ENCODE measurements around the gene ADAM23. TPM values are rescaled to one million over a fixed set of nuclear protein-coding genes. Genes with fewer than 3 reads are reported as not detected.

ADAM23 gene
- total RNA-seq, 1 experiment from 2014 or later: not detected

GRCh38 chr2:206474099-206474498 is 30.8 kb downstream of the ADAM23 start:
- Histone ChIP-seq H3K4me3 (ENCODE audit: low read length) (no peak overlapping the region), H3K79me2 (ENCODE audit: low read length) (no peaks in the 10 kb centered on the region), H3K9me3 (ENCODE audit: low read length) (no peaks in the 10 kb centered on the region), H3K36me3 (ENCODE audit: insufficient read depth, low read length) (no peaks in the 10 kb centered on the region), H3K4me1 (ENCODE audit: low read length) (no peaks in the 10 kb centered on the region), H3K9ac (ENCODE audit: low read length) (no peak overlapping the region), H2AFZ (ENCODE audit: low read length) (no peak overlapping the region), H3K4me2 (ENCODE audit: low read depth, low read length, poor library complexity, severe bottlenecking) (no peak overlapping the region), H3K27me3 (ENCODE audit: low read length) (no peaks in the 10 kb centered on the region), H4K20me1 (ENCODE audit: insufficient read depth, low read depth, low read length) (no peaks in the 10 kb centered on the region), H3K27ac (ENCODE audit: low read length) (no peak overlapping the region), H3K9me2 (replicated peaks; ENCODE audit: insufficient read depth, low read length) (no peaks in the 10 kb centered on the region)
- no peak for DNase-seq

DNA sequence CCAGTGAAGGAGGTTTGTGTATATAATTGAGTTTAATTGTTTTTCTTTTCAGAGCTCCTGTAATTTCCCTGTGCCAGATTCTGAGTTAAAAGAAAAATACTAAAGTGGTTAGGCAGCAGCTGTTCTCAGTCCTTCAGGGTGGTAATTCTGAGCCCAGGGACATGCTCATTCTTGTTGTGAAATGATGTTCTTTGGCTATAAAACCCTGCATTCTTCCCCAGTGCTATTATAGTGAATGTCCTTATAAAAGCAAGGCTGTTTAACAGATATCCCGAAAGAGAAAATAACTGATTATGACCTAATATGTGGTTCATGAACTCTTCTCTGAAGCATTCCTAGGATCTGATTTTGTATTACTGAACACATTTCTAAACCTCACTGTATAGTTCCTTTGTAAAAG is 34.0 kb downstream of the ADAM23 start:
- H3K27me3 ChIP-seq (ENCODE audit: low read length): no peaks in the 10 kb centered on the region
- H3K9me2 ChIP-seq (replicated peaks; ENCODE audit: insufficient read depth, low read length): no peaks in the 10 kb centered on the region

GRCh38 chr2:206478340-206478739 is 35.0 kb downstream of the ADAM23 start:
- Histone ChIP-seq H3K4me1 (ENCODE audit: low read length) (no peaks in the 10 kb centered on the region), H3K9me3 (ENCODE audit: low read length) (no peaks in the 10 kb centered on the region), H2AFZ (ENCODE audit: low read length) (no peak overlapping the region), H4K20me1 (ENCODE audit: insufficient read depth, low read depth, low read length) (no peaks in the 10 kb centered on the region), H3K27ac (ENCODE audit: low read length) (no peak overlapping the region), H3K4me3 (ENCODE audit: low read length) (no peak overlapping the region), H3K27me3 (ENCODE audit: low read length) (no peaks in the 10 kb centered on the region), H3K4me2 (ENCODE audit: low read depth, low read length, poor library complexity, severe bottlenecking) (no peak overlapping the region), H3K36me3 (ENCODE audit: insufficient read depth, low read length) (no peaks in the 10 kb centered on the region), H3K9me2 (replicated peaks; ENCODE audit: insufficient read depth, low read length) (no peaks in the 10 kb centered on the region), H3K9ac (ENCODE audit: low read length) (no peak overlapping the region), H3K79me2 (ENCODE audit: low read length) (no peaks in the 10 kb centered on the region)
- DNase-seq: no peak

More for the DNA sequence above, 34.0 kb downstream of the ADAM23 start:
- no peak overlapping the region for H2AFZ ChIP-seq (ENCODE audit: low read length)
- no peak overlapping the region for H3K4me3 ChIP-seq (ENCODE audit: low read length)
- H3K9ac ChIP-seq (ENCODE audit: low read length): no peak overlapping the region
- no peak overlapping the region for H3K27ac ChIP-seq (ENCODE audit: low read length)
- H3K79me2 ChIP-seq (ENCODE audit: low read length): no peaks in the 10 kb centered on the region
- DNase-seq: no peak
- H3K4me2 ChIP-seq (ENCODE audit: low read depth, low read length, poor library complexity, severe bottlenecking): no peak overlapping the region
- H3K9me3 ChIP-seq (ENCODE audit: low read length): no peaks in the 10 kb centered on the region
- H4K20me1 ChIP-seq (ENCODE audit: insufficient read depth, low read depth, low read length): no peaks in the 10 kb centered on the region
- no peaks in the 10 kb centered on the region for H3K36me3 ChIP-seq (ENCODE audit: insufficient read depth, low read length)
- no peaks in the 10 kb centered on the region for H3K4me1 ChIP-seq (ENCODE audit: low read length)

DNA sequence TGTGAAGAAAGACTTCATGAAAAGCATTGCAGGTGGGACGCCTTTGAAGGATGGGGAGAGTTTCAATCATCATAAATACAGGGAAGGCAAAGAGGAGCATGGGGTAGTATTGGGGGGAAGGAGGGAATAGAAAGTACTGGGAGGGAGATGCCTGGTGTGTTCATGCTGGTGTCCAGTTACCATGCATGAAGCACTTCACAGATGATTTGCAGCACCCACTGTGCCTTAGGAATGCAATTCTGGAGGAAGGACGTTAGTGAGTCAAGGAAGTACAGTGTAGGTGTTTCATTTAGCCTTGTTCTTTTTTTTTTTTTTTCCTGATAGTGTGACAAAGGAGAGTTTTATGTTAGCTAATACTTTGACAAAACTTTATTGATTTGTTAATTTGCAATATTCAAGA is 36.8 kb downstream of the ADAM23 start:
- Histone ChIP-seq H3K27ac (ENCODE audit: low read length) (no peak overlapping the region), H3K36me3 (ENCODE audit: insufficient read depth, low read length) (no peaks in the 10 kb centered on the region), H3K4me2 (ENCODE audit: low read depth, low read length, poor library complexity, severe bottlenecking) (no peak overlapping the region), H3K9ac (ENCODE audit: low read length) (no peak overlapping the region), H2AFZ (ENCODE audit: low read length) (no peak overlapping the region), H3K9me3 (ENCODE audit: low read length) (no peaks in the 10 kb centered on the region), H3K9me2 (replicated peaks; ENCODE audit: insufficient read depth, low read length) (no peaks in the 10 kb centered on the region), H3K4me1 (ENCODE audit: low read length) (no peaks in the 10 kb centered on the region), H3K79me2 (ENCODE audit: low read length) (no peaks in the 10 kb centered on the region), H3K27me3 (ENCODE audit: low read length) (no peaks in the 10 kb centered on the region), H4K20me1 (ENCODE audit: insufficient read depth, low read depth, low read length) (no peaks in the 10 kb centered on the region), H3K4me3 (ENCODE audit: low read length) (no peak overlapping the region)
- DNase-seq: no peak

DNA sequence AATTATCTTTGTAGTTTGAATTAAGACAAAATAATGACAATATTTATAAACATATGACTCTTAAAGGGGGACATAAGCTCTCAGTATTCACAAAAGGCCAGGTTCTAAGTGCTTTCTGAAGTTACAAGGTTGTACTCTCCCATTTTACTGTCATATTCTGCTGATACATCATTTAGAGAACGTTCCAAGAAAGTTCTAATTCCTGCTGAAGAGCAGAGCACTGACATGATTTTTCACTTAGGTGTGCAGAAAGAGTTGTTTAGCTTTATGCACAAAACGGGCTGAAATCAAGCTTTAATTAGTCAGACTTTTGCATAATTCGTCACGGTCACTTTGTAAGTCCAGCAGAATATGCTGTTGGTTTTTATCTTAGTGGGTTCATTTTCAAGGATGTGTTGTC is 37.3 kb downstream of the ADAM23 start:
- Histone ChIP-seq H3K4me1 (ENCODE audit: low read length) (no peaks in the 10 kb centered on the region), H3K27ac (ENCODE audit: low read length) (no peak overlapping the region), H3K9me2 (replicated peaks; ENCODE audit: insufficient read depth, low read length) (no peaks in the 10 kb centered on the region), H3K4me3 (ENCODE audit: low read length) (no peak overlapping the region), H3K9ac (ENCODE audit: low read length) (no peak overlapping the region), H3K4me2 (ENCODE audit: low read depth, low read length, poor library complexity, severe bottlenecking) (no peak overlapping the region), H2AFZ (ENCODE audit: low read length) (no peak overlapping the region), H3K9me3 (ENCODE audit: low read length) (no peaks in the 10 kb centered on the region), H3K36me3 (ENCODE audit: insufficient read depth, low read length) (no peaks in the 10 kb centered on the region), H3K27me3 (ENCODE audit: low read length) (no peaks in the 10 kb centered on the region), H3K79me2 (ENCODE audit: low read length) (no peaks in the 10 kb centered on the region), H4K20me1 (ENCODE audit: insufficient read depth, low read depth, low read length) (no peaks in the 10 kb centered on the region)
- DNase-seq: no peak

GRCh38 chr2:206481056-206481455 is 37.7 kb downstream of the ADAM23 start:
- Histone ChIP-seq H3K27ac (ENCODE audit: low read length) (no peak overlapping the region), H3K4me2 (ENCODE audit: low read depth, low read length, poor library complexity, severe bottlenecking) (no peak overlapping the region), H3K36me3 (ENCODE audit: insufficient read depth, low read length) (no peaks in the 10 kb centered on the region)

GRCh38 chr2:206482123-206482522 is 38.8 kb downstream of the ADAM23 start:
- H3K9me3 ChIP-seq (ENCODE audit: low read length): no peaks in the 10 kb centered on the region
- H3K9ac ChIP-seq (ENCODE audit: low read length): no peak overlapping the region

More at GRCh38 chr2:206481056-206481455, 37.7 kb downstream of the ADAM23 start:
- no peak overlapping the region for H3K4me3 ChIP-seq (ENCODE audit: low read length)
- H3K9me2 ChIP-seq (replicated peaks; ENCODE audit: insufficient read depth, low read length): no peaks in the 10 kb centered on the region
- H3K9me3 ChIP-seq (ENCODE audit: low read length): no peaks in the 10 kb centered on the region
- H3K9ac ChIP-seq (ENCODE audit: low read length): no peak overlapping the region
- H3K4me1 ChIP-seq (ENCODE audit: low read length): no peaks in the 10 kb centered on the region
- no peak for DNase-seq
- no peak overlapping the region for H2AFZ ChIP-seq (ENCODE audit: low read length)
- no peaks in the 10 kb centered on the region for H3K79me2 ChIP-seq (ENCODE audit: low read length)
- no peaks in the 10 kb centered on the region for H3K27me3 ChIP-seq (ENCODE audit: low read length)
- H4K20me1 ChIP-seq (ENCODE audit: insufficient read depth, low read depth, low read length): no peaks in the 10 kb centered on the region

DNA sequence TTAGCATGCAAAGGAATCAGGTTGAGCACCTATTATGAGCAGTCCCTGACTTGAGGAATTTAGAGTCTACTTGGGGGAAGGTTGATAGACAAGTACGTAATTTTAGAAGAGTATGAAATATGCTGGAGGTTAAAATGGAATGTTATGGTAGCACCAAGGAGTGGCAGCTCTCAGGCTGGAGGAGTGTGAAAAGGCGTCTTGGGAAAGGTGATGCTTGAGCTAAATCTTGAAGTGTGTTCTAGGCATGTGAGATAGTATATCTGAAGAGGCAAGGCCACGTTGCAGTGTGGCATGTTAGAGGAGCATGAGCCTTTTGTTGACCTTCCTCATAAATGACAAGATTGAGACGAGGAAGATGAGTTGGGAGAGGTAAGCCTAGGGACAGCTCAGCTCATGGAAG is 39.3 kb downstream of the ADAM23 start:
- H3K9me3 ChIP-seq (ENCODE audit: low read length): no peaks in the 10 kb centered on the region
- no peaks in the 10 kb centered on the region for H3K4me1 ChIP-seq (ENCODE audit: low read length)
- no peak for DNase-seq
- H3K4me2 ChIP-seq (ENCODE audit: low read depth, low read length, poor library complexity, severe bottlenecking): no peak overlapping the region
- no peak overlapping the region for H2AFZ ChIP-seq (ENCODE audit: low read length)
- no peaks in the 10 kb centered on the region for H3K27me3 ChIP-seq (ENCODE audit: low read length)
- H3K36me3 ChIP-seq (ENCODE audit: insufficient read depth, low read length): no peaks in the 10 kb centered on the region
- H3K9me2 ChIP-seq (replicated peaks; ENCODE audit: insufficient read depth, low read length): no peaks in the 10 kb centered on the region
- no peak overlapping the region for H3K4me3 ChIP-seq (ENCODE audit: low read length)
- no peak overlapping the region for H3K27ac ChIP-seq (ENCODE audit: low read length)
- no peaks in the 10 kb centered on the region for H3K79me2 ChIP-seq (ENCODE audit: low read length)
- no peaks in the 10 kb centered on the region for H4K20me1 ChIP-seq (ENCODE audit: insufficient read depth, low read depth, low read length)
- H3K9ac ChIP-seq (ENCODE audit: low read length): no peak overlapping the region

More at GRCh38 chr2:206482123-206482522, 38.8 kb downstream of the ADAM23 start:
- Histone ChIP-seq H3K27me3 (ENCODE audit: low read length) (no peaks in the 10 kb centered on the region), H3K4me1 (ENCODE audit: low read length) (no peaks in the 10 kb centered on the region), H2AFZ (ENCODE audit: low read length) (no peak overlapping the region), H3K4me3 (ENCODE audit: low read length) (no peak overlapping the region), H3K36me3 (ENCODE audit: insufficient read depth, low read length) (no peaks in the 10 kb centered on the region), H3K27ac (ENCODE audit: low read length) (no peak overlapping the region), H3K79me2 (ENCODE audit: low read length) (no peaks in the 10 kb centered on the region), H3K4me2 (ENCODE audit: low read depth, low read length, poor library complexity, severe bottlenecking) (no peak overlapping the region), H4K20me1 (ENCODE audit: insufficient read depth, low read depth, low read length) (no peaks in the 10 kb centered on the region), H3K9me2 (replicated peaks; ENCODE audit: insufficient read depth, low read length) (no peaks in the 10 kb centered on the region)
- DNase-seq: no peak

DNA sequence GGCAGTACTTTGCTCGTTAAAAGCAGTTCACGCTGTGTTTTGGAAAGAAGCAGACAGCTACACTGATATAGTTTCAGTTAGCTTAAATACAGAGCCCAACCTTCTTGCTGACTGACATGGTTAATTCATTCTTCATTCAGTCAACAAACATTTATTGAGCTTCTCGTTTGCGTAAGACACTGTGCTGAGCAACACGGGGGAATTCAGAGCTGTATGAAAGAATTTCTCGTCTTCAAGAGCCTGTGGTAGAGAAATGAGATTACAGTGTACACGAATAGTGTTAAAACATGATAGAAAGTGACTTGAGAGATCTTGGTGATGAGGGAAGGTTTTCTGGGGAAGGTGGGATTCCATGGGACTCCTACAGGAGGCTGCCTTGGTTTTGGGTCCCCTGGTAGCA is 44.7 kb downstream of the ADAM23 start:
- H3K4me3 ChIP-seq (ENCODE audit: low read length): no peak overlapping the region
- no peak for DNase-seq
- H3K27ac ChIP-seq (ENCODE audit: low read length): no peak overlapping the region
- H3K9me3 ChIP-seq (ENCODE audit: low read length): no peaks in the 10 kb centered on the region
- H3K79me2 ChIP-seq (ENCODE audit: low read length): no peaks in the 10 kb centered on the region
- H3K36me3 ChIP-seq (ENCODE audit: insufficient read depth, low read length): no peaks in the 10 kb centered on the region
- no peaks in the 10 kb centered on the region for H4K20me1 ChIP-seq (ENCODE audit: insufficient read depth, low read depth, low read length)
- H3K9ac ChIP-seq (ENCODE audit: low read length): no peak overlapping the region
- H3K9me2 ChIP-seq (replicated peaks; ENCODE audit: insufficient read depth, low read length): no peaks in the 10 kb centered on the region
- no peak overlapping the region for H2AFZ ChIP-seq (ENCODE audit: low read length)
- no peaks in the 10 kb centered on the region for H3K4me1 ChIP-seq (ENCODE audit: low read length)
- no peak overlapping the region for H3K4me2 ChIP-seq (ENCODE audit: low read depth, low read length, poor library complexity, severe bottlenecking)
- H3K27me3 ChIP-seq (ENCODE audit: low read length): no peaks in the 10 kb centered on the region
